Mucosa of descending colon (tissue), 3 donors: Measurements from ENCODE around the gene HDAC9. TPM values are rescaled to one million over a fixed set of nuclear protein-coding genes. Genes with fewer than 3 reads are reported as not detected.
A peak's percentile ranks its signal among the peaks of the same experiment; 100 is the strongest.

ENCODE experiments used
- ATAC-seq: fragments of 200-7000 bp; cut with Tn5 transposase; one replicate; pipeline ENCODE4 v1.9.1; 2020; ENCODE audit warnings: mild to moderate bottlenecking, moderate library complexity
- DNase-seq, 3 donors: peaks; one replicate each; pipeline ENCODE4 v3.0.0-alpha.2; 2020
- H3K36me3 ChIP-seq: fragments of 200-600 bp; one replicate; pipeline ENCODE4 v1.8.0; 2021; ENCODE audit warnings: low read depth, mild to moderate bottlenecking
- H3K4me1 ChIP-seq: fragments of 200-600 bp; one replicate; pipeline ENCODE4 v1.8.0; 2021; ENCODE audit warnings: low read depth, mild to moderate bottlenecking
- H3K4me3 ChIP-seq: fragments of 200-600 bp; one replicate; pipeline ENCODE4 v1.8.0; 2021; ENCODE audit warnings: mild to moderate bottlenecking
- H3K9me3 ChIP-seq: fragments of 200-600 bp; one replicate; pipeline ENCODE4 v1.8.0; 2021; ENCODE audit warnings: mild to moderate bottlenecking
- CTCF ChIP-seq: fragments of 200-600 bp; IDR thresholded peaks from one replicate; pipeline ENCODE4 v1.8.0; 2022; ENCODE audit warnings: antibody characterized with exemption, mild to moderate bottlenecking
- intact Hi-C, 2 donors: fragments of 100-400 bp; cut with DNase I in 1 of 2; cut with micrococcal nuclease in 1 of 2; formaldehyde crosslinking; loops; one replicate each; pipeline versions ENCODE4 v1.11.0 to v1.11.1; 2022; cut with DNase I, micrococcal nuclease
- total RNA-seq, 3 donors: library from RNA; stranded (reverse); fragmentation: NEBNext Ultra II Directional in 2 of 3; extraction: Animal tissue kit (Norgen Biotek cat#: 25700) in 2 of 3; gene quantifications; one replicate each; pipeline versions ENCODE4 v1.2.1 to v1.2.4, GENCODE V29; 2021 to 2023
- donor health status: DM: no; HTN: no; CAD: no; lungs with moderate emphysema.
- donor health status: DM: no; HTN: no; CAD: no.
- donor health status: DM: no; HTN: yes; CAD: no.

HDAC9 gene
- total RNA-seq, 3 donors from 2014 or later, result 16.0 to 20.4 (median 17.5) TPM

- no peak overlapping the region for H3K4me3 ChIP-seq
- no peak for DNase-seq
- no peaks in the 10 kb centered on the region for H3K36me3 ChIP-seq
- peak; percentile 41 for TF ChIP-seq CTCF
- intact Hi-C loops, result no loop called here
- H3K9me3 ChIP-seq, result no peaks in the 10 kb centered on the region
- no peak for ATAC-seq
- peaks cover 5% of the 10 kb centered on the region for H3K4me1 ChIP-seq
Observed at GRCh38 chr7:18590744-18591340, 95.3 kb downstream of the HDAC9 start.

- ATAC-seq, result peak; percentile 68
- H3K36me3 ChIP-seq, result no peaks in the 10 kb centered on the region
- no peak overlapping the region for H3K4me3 ChIP-seq
- TF ChIP-seq CTCF, result no peak
- intact Hi-C loops, result no loop called here
- DNase-seq, result peak in 1 of 3 donors; percentile 27
- peaks cover 5% of the 10 kb centered on the region for H3K4me1 ChIP-seq
- H3K9me3 ChIP-seq, result no peaks in the 10 kb centered on the region
Observed at GRCh38 chr7:18593602-18594279, 98.2 kb downstream of the HDAC9 start.

- Histone ChIP-seq H3K9me3 (peaks cover 10% of the 10 kb centered on the region), H3K4me1 (peaks cover 5% of the 10 kb centered on the region), H3K4me3 (no peak overlapping the region), H3K36me3 (no peaks in the 10 kb centered on the region)
- intact Hi-C loops, result no loop called here
- DNase-seq, result no peak
- no peak for TF ChIP-seq CTCF
- ATAC-seq, result no peak
Observed at GRCh38 chr7:18597754-18598153, 102.2 kb downstream of the HDAC9 start.

GRCh38 chr7:18607025-18607424 is 111.5 kb downstream of the HDAC9 start:
- Histone ChIP-seq H3K4me1 (no peaks in the 10 kb centered on the region), H3K36me3 (no peaks in the 10 kb centered on the region), H3K4me3 (no peak overlapping the region), H3K9me3 (peaks cover 24% of the 10 kb centered on the region)
- DNase-seq (no peak), ATAC-seq (no peak)
- TF ChIP-seq CTCF, result no peak
- intact Hi-C loops, result no loop called here

- TF ChIP-seq CTCF, result peak; percentile 33
- intact Hi-C loops, result no loop called here
- no peaks in the 10 kb centered on the region for H3K36me3 ChIP-seq
- peaks cover 1% of the 10 kb centered on the region for H3K9me3 ChIP-seq
- no peaks in the 10 kb centered on the region for H3K4me1 ChIP-seq
- ATAC-seq (peak; percentile 49), DNase-seq (peak in 1 of 3 donors; percentile 65)
- no peak overlapping the region for H3K4me3 ChIP-seq
Observed at GRCh38 chr7:18610331-18610948, 114.9 kb downstream of the HDAC9 start.
